ENCODE measurements around the gene PRPF38B.
A peak's percentile ranks its signal among the peaks of the same experiment; 100 is the strongest.

Gene PRPF38B

GRCh38 chr1:108717774-108718316 is 25.7 kb downstream of the PRPF38B start:
- DNase-seq (ENCODE audit: low read depth) = no peak

DNA sequence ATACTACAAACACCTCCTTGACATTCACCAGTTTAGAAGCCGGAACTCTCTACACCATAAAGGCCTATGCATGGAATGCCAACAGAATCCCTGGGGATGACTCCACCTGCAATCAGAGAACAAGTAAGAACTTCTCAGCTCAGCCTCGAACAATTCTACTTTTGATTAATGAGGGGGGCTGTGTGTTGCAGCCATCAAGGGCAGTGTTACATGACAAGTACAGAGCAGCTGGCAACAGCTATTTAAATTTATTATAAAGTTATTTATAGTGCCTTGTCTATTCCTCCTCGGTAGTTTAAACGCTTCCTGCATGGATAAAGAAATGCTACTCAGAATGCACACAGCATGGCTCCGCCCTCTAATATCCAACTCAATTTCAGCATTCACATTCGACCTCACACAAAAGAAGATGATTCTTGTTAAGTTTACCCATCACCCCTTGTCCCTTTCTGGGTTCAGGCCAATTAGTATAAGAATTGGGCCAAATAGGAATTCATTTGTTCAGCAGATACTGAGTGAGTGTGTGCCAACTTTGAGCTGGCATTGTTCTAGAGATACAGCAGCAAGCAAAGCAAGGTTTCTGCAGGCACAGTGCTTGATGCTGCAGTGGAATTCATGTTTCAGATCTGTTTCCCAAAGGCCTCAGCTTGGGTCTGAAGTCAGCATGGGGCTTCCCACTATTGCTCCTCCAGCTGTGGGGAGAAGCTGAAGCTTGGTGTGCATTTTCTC is 27.0 kb downstream of the PRPF38B start:
- DNase-seq (ENCODE audit: low read depth) = no peak

DNA sequence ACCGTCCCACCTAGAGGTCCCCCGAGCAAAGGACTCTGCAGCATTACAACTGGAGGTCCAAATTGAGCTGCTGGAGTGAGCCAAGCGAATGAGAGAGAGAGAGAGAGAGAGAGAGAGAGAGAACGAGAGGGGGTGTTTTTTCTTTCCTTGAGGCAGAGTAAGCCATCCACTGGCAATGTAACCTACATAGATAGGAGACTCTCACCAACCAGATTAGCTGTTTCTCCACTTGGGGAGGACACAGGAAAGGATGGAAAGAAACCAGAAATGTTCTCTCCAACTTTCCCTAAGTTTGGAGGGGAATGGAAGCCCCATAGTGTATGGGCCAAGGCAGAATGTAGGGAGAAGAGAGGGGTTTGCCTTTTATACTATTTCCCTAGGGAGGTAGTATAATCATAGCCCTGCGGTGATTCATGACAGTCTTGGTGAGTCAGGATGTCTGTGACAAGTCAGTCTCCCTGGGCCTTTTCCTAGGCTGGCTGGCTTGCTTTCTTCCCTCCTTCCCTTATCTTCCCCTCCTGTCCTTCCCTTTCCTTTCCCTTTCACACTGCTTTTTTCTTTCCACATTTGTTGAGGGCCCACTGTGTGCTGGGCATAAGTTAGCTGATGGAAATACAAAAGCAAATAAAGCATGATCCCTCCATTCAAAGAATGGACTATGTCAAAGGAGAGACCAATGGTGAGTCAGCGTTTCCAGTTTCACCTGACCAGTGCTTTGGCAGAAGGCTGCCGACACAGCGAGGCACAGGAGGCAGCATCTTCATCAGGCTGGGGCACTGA is 27.7 kb downstream of the PRPF38B start:
- DNase-seq (ENCODE audit: low read depth) = peak; percentile 64

DNA sequence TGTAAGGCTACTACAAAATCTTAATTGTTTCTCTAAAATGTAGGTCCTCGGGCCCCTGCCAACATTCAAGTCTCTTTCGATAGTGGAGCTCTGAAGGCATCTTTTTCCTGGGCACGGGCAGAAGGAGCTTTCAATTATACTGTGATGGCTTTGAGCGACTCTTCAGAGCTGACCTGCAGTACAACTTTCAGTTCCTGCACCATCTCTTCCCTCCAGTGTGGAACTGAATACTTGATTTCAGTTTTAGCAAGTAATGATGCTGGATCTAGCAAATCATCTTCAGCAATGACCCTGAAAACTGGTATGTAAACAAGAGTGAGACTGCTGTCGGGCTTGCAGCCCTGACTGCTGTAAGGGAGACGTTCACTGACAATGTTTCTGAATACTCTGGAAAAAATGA is 30.2 kb downstream of the PRPF38B start:
- no peak for DNase-seq (ENCODE audit: low read depth)

DNA sequence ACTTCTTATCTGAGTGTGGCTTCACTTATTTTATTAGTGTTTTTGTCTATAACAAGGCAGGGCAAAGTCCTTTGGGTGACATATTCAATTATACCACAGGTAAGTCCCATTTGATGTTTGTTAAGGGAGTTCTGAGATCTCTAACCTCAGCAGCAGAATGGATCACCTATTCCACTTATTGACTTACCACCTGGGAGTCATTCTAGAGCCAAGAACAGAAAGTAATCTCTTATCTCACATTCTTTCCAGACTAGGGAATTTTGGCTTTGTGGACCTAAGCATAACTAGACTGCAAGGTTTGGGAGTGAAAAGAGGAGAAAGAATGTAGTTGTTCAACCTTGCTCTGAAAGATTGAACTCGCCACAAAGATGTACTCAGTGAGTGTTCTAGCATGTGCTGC is 33.8 kb downstream of the PRPF38B start:
- DNase-seq (ENCODE audit: low read depth) = no peak

GRCh38 chr1:108728327-108728923 is 36.3 kb downstream of the PRPF38B start:
- DNase-seq (ENCODE audit: low read depth) = no peak

DNA sequence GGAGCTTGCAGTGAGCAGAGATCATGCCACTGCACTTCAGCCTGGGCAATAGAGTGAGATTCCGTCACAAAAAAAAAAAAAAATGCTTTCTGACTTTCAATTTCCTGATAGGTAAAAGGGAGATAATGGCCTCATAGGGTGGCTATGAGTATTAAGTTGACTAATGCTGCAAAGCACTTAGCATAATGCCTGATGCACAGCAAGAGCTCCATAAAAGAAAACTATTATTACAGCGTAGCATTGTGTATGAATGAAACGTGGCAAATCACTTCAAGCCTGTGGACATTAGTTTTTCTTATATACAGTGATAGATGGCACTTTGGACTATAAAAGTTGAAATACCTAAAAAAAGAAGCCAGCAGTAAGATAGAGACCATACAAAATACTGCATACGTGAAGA is 37.4 kb downstream of the PRPF38B start:
- DNase-seq (ENCODE audit: low read depth) = no peak

DNA sequence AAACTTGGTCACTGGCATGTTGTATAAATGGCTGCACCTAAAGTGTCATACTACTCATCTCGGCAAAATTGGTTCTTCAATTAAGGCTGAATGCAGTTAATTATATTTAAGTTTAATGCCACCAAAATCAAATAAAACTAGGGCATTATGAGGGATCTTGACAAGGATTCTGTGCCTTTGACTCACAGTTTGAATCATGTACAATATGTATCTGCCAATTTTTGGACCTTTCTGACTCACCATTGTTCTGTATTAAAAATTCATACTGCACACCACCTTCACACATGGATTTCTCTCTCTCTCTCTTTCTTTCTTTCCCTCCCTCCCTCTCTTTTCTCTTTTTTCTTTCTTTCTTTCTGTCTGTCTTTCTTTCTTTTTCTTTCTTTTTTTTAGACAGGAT is 40.3 kb downstream of the PRPF38B start:
- DNase-seq (ENCODE audit: low read depth) = no peak

DNA sequence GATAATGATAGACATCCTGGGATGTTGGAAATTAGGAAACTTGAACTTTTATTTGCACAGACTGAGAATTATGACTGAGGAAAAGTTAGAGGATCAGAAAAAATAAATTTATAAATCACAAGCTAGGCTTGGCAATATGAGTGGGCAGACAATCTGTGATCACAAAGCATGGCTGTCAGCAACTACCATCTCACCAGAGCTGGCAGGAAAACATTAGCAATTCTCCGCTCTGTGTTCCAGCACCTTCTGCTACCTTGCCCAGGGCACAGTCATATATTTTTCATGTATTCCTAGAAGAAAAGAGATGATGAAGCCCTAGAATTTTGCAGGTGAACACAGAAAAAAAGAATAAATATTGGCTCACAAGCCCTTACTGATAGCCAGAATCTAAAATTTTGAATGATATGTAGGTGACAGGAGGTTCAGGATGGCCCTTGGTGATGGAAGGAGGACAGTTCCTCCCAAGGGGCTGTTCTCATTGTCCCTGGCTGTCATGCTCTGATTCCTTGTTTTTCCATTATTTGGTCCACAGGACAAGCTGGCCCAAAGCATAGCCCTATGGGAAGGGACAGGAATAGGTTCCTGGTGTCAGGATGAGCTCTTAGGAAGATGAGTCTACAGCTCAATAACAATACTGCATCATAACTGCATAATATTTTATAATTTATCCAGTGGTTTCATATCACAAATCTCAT is 42.2 kb downstream of the PRPF38B start:
- no peak for DNase-seq (ENCODE audit: low read depth)

DNA sequence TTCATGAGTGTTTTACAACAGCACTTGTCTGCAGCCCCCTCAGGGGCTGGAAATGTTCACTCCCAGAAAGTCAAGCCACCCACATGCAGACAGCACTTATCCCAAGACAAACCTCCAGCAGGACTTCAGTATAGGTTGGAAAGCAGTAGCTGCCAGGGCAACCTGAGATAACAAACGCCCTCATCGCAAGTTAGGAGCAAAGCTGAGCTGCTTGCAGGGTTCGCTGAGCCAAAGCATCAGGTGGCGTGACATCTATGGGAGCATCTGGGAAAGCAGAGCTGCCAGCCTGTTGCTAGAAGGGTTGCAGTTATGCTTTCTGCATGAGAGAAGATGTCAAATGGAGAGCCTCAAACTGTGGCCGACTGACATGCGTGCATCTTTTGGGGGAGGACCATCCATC is 50.1 kb downstream of the PRPF38B start:
- DNase-seq (ENCODE audit: low read depth) = no peak

DNA sequence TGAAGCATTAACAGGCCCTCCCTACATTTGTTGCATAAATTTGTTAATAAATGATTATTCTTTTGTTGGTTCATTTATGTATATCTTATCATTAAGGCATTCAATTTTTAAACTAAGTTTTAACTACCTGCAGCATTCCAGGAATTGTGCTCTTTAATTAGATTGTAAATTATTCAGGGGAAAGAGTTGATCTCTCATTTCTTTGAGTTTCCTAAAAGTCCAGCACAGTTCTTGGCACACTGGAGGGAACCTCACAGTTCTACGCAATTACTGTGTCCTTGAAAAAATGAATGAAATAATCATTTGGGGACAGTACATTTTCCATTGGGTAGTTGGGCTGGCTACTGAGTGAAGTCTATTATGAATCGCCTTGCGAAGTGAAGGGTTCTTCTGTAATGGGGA is 53.9 kb downstream of the PRPF38B start:
- no peak for DNase-seq (ENCODE audit: low read depth)

GRCh38 chr1:108746382-108747170 is 54.5 kb downstream of the PRPF38B start, which contains the start of gene STXBP3:
Gene STXBP3, plus strand, starts transcription at chr1:108746674. Its CDS starts 64 bp downstream, at chr1:108746738.
- peak; percentile 68 for DNase-seq (ENCODE audit: low read depth)

GRCh38 chr1:108747171-108747850 is 55.2 kb downstream of the PRPF38B start:
- peak; percentile 50 for DNase-seq (ENCODE audit: low read depth)

DNA sequence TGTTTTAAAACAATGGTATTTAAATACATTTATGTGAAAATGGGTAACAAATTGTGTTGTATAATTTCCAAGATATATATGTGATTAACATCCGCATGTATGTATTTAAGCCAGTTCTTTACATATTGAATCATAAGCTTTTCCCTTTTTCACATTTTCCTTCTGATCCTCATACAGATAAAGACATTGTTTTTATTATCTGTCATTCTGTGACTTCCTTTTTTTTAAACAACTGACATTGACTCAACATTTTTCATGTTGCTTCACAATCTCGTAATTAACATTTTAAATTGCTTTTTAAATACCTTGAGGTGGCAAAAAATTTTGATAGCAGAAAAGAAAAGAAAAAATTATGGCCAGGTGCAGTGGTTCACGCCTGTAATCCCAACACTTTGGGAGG is 55.8 kb downstream of the PRPF38B start:
- no peak for DNase-seq (ENCODE audit: low read depth)

- no peak for DNase-seq (ENCODE audit: low read depth)
Observed at GRCh38 chr1:108749081-108749480, 57.0 kb downstream of the PRPF38B start.

- DNase-seq (ENCODE audit: low read depth) = no peak
Observed at GRCh38 chr1:108750476-108751181, 58.5 kb downstream of the PRPF38B start.
